Lower leg skin (tissue), 4 donors: ENCODE measurements around the gene WDR74. TPM values are rescaled to one million over a fixed set of nuclear protein-coding genes. Genes with fewer than 3 reads are reported as not detected.
A peak's percentile ranks its signal among the peaks of the same experiment; 100 is the strongest.

Source experiments
- DNase-seq, 2 donors: peaks; one replicate each; pipeline ENCODE4 v3.0.0-alpha.2; 2019; ENCODE audit warnings: low spot score in 2 of 2
- H3K4me3 ChIP-seq: fragments of 200-600 bp; sonication (generic); 2 replicates; pipeline ENCODE4 v1.5.1; 2017; ENCODE audit warnings: mild to moderate bottlenecking, low read depth; ENCODE audit not compliant: poor library complexity, severe bottlenecking
- CTCF ChIP-seq, 3 donors: fragments of 450-650 bp; IDR thresholded peaks; one replicate each; pipeline ENCODE4 v1.5.1; 2016; ENCODE audit warnings: antibody characterized with exemption in 3 of 3, mild to moderate bottlenecking in 3 of 3, moderate library complexity in 2 of 3
- POLR2A ChIP-seq, 2 donors: fragments of 450-650 bp; IDR thresholded peaks; one replicate each; pipeline ENCODE4 v1.6.1; 2016 to 2017; ENCODE audit warnings: antibody characterized with exemption in 2 of 2, mild to moderate bottlenecking in 1 of 2, moderate library complexity in 1 of 2
- WGBS, 2 donors: methylation state at CpG; one replicate each; pipeline ENCODE4 v1.1.5; 2018; 5-methylcytosine and 5-hydroxymethylcytosine counted together
- intact Hi-C: fragments of 100-400 bp; cut with DNase I; formaldehyde crosslinking; loops from one replicate; pipeline ENCODE4 v1.15.0; 2023; ENCODE audit warnings: low total_unique reads
- total RNA-seq, 4 donors: library from RNA; depleted of rRNA; stranded (reverse); fragments of >200 nt; gene quantifications; one replicate each; pipeline ENCODE4 v1.1.0, GENCODE V29; 2016

The WDR74 gene
- total RNA-seq, 4 donors from 2014 or later, result 49.7 to 93.8 (median 64.3) TPM

GRCh38 chr11:62823677-62824076 is 15.7 kb downstream of the WDR74 start:
- intact Hi-C loops, result no loop called here
- DNase-seq, result no peak
- H3K4me3 ChIP-seq, result no peak overlapping the region
- no peak for TF ChIP-seq POLR2A (IDR thresholded peaks at IDR 0.05)
- TF ChIP-seq CTCF (IDR thresholded peaks at IDR 0.05), result no peak
- WGBS, 2 donors, result 90 to 100% methylated on average over 3 of the region's 3 CpGs

- WGBS, 2 donors, result 84 to 90% methylated on average over 4 of the region's 4 CpGs
- intact Hi-C loops, result no loop called here
- TF ChIP-seq CTCF (IDR thresholded peaks at IDR 0.05) (no peak), POLR2A (IDR thresholded peaks at IDR 0.05) (no peak)
- DNase-seq, result no peak
- H3K4me3 ChIP-seq, result no peak overlapping the region
Observed at GRCh38 chr11:62817129-62817528, 22.3 kb downstream of the WDR74 start.

- no peak for DNase-seq
- TF ChIP-seq CTCF (IDR thresholded peaks at IDR 0.05) (no peak), POLR2A (IDR thresholded peaks at IDR 0.05) (no peak)
- intact Hi-C loops, result no loop called here
- no peak overlapping the region for H3K4me3 ChIP-seq
- WGBS, 2 donors, result 75 to 84% methylated on average over 8 of the region's 8 CpGs
Observed at GRCh38 chr11:62816557-62816956, 22.8 kb downstream of the WDR74 start.

GRCh38 chr11:62811659-62812058 is 27.7 kb downstream of the WDR74 start:
- intact Hi-C loops, result no loop called here
- 80 to 83% methylated on average over 2 of the region's 2 CpGs for WGBS, 2 donors
- no peak overlapping the region for H3K4me3 ChIP-seq
- TF ChIP-seq CTCF (IDR thresholded peaks at IDR 0.05), result no peak
- DNase-seq, result no peak

- intact Hi-C loops, result no loop called here
- WGBS, 2 donors, result 24 to 29% methylated on average over 1 of the region's 1 CpG
- no peak overlapping the region for H3K4me3 ChIP-seq
- no peak for DNase-seq
- TF ChIP-seq CTCF (IDR thresholded peaks at IDR 0.05) (no peak), POLR2A (IDR thresholded peaks at IDR 0.05) (no peak)
Observed at GRCh38 chr11:62810748-62811147, 28.6 kb downstream of the WDR74 start.

GRCh38 chr11:62806611-62807121 is 32.7 kb downstream of the WDR74 start:
- peak in 1 of 2 donors; percentile 49 for DNase-seq

More at GRCh38 chr11:62806611-62807121, 32.7 kb downstream of the WDR74 start:
- WGBS, 2 donors, result 49 to 60% methylated on average over 5 of the region's 5 CpGs
- H3K4me3 ChIP-seq, result no peak overlapping the region
- intact Hi-C loops, result no loop called here
- no peak for TF ChIP-seq CTCF (IDR thresholded peaks at IDR 0.05)
